ENCODE measurements around the gene ISYNA1.
A peak's percentile ranks its signal among the peaks of the same experiment; 100 is the strongest.

The ISYNA1 gene

DNA sequence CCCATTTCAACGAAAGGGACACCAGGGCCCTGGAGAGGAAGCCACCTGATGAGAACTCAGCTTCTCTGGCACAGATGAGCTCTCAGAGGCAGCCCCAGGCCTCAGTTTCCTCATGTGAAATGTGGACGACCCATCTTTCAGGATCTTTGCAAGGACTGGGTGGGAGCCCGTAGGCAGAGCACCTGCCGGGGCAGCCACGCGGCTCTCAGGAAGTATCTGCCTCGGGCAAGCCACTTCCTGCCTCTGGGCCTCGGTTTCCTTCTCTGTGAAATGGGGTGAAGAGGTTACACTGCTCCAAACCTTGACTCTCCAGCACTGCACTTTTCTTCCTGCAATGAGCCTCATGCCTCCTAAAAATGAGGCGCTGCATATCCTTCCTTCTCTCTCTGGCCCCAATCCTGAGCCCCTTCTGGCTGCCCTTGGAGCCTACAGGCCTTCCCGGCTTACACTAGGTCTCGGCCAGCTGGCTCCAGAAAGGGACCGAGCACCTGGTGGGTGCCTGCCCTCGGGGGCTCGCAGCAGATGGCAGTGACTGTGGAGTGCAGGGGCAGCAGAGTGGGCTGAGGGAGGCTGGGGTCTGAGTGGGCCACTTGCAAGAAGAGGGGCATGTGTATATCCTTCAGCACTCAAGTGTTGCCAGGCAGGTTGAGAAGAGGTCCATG, 15.3 kb downstream of the ISYNA1 start:
- TF ChIP-seq EGR1 (IDR thresholded peaks at IDR 0.05) (no peak), TAF1 (IDR thresholded peaks at IDR 0.05; ENCODE audit: low read depth) (no peak), ZBTB7A (IDR thresholded peaks at IDR 0.05; ENCODE audit: low read depth) (no peak), REST (IDR thresholded peaks at IDR 0.05; ENCODE audit: low read depth) (no peak), CEBPB (IDR thresholded peaks at IDR 0.05) (no peak), MAX (IDR thresholded peaks at IDR 0.05) (no peak), FOXM1 (IDR thresholded peaks at IDR 0.05; ENCODE audit: borderline replicate concordance, low read depth) (no peak)
- TF ChIP-seq, protein P1, sequence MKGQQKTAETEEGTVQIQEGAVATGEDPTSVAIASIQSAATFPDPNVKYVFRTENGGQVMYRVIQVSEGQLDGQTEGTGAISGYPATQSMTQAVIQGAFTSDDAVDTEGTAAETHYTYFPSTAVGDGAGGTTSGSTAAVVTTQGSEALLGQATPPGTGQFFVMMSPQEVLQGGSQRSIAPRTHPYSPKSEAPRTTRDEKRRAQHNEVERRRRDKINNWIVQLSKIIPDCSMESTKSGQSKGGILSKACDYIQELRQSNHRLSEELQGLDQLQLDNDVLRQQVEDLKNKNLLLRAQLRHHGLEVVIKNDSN (IDR thresholded peaks at IDR 0.05), result no peak

GRCh38 chr19:18421371-18421959, 16.5 kb downstream of the ISYNA1 start:
- no peak for TF ChIP-seq RAD21 (IDR thresholded peaks at IDR 0.05; ENCODE audit: low read depth)
- no peak for TF ChIP-seq TCF12 (IDR thresholded peaks at IDR 0.05; ENCODE audit: low read depth)
- no peak for TF ChIP-seq EGR1 (IDR thresholded peaks at IDR 0.05)
- TF ChIP-seq REST (IDR thresholded peaks at IDR 0.05; ENCODE audit: low read depth), result no peak
- no peak for TF ChIP-seq NFIC (IDR thresholded peaks at IDR 0.05)
- TF ChIP-seq MAX (IDR thresholded peaks at IDR 0.05), result no peak
- TF ChIP-seq TAF1 (IDR thresholded peaks at IDR 0.05; ENCODE audit: low read depth), result no peak
- TF ChIP-seq EP300 (IDR thresholded peaks at IDR 0.05; ENCODE audit: borderline replicate concordance), result no peak
- TF ChIP-seq FOXM1 (IDR thresholded peaks at IDR 0.05; ENCODE audit: borderline replicate concordance, low read depth), result no peak
- TF ChIP-seq TEAD4 (IDR thresholded peaks at IDR 0.05), result no peak
- no peak for TF ChIP-seq CEBPB (IDR thresholded peaks at IDR 0.05)
- TF ChIP-seq, protein P1 (IDR thresholded peaks at IDR 0.05), result no peak
- TF ChIP-seq YY1 (IDR thresholded peaks at IDR 0.05; ENCODE audit: low read depth), result no peak

- TF ChIP-seq, protein P1 (IDR thresholded peaks at IDR 0.05), result no peak
- TF ChIP-seq CEBPB (IDR thresholded peaks at IDR 0.05), result no peak
- TF ChIP-seq TCF12 (IDR thresholded peaks at IDR 0.05; ENCODE audit: low read depth), result no peak
- TF ChIP-seq ZBTB7A (IDR thresholded peaks at IDR 0.05; ENCODE audit: low read depth), result no peak
These were observed 17.0 kb downstream of the ISYNA1 start for GRCh38 chr19:18420930-18421329.

DNA sequence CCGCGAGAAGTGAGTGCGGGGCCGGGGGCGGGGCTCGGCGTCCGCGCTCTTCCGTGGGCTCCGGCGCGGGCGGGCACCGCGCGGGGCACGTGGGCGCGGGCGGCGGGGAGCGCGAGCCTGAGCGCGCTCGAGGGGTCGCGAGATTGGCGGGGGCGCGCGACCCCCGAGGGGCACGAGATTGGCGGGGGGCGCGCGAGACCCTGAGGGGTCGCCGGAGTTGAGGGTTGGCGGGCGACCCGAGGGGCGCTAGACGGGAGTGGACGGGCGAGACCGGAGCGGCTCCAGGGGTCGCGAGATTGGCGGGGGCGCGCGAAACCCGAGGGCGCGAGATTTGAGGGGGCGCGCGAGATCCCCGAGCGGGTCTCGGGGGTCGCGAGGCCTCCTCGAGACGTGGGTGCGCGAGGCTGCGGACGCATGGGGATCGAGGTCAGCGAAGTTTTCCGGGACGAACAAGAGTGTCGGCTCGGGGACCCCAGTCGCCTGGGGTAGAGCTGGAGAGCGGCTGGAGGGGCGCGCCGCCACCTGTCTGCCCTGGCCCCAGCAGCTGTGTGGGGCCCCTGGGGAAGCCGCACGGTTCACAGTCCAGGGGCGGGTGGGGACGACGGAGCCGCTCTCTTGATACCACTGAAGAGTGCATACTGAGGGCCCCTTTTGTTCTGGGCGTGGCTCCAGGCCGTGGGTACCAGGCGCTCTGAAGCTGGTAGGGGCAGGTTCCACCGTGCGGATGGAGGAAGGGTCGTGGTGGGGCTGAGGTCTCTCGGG, 18.1 kb downstream of the ISYNA1 start:
- TF ChIP-seq ZBTB7A (IDR thresholded peaks at IDR 0.05; ENCODE audit: low read depth), result peak; percentile 98
- TF ChIP-seq CEBPB (IDR thresholded peaks at IDR 0.05), result no peak
- TF ChIP-seq EP300 (IDR thresholded peaks at IDR 0.05; ENCODE audit: borderline replicate concordance), result no peak
- TF ChIP-seq CREB1 (IDR thresholded peaks at IDR 0.05; ENCODE audit: low read depth), result no peak
- no peak for TF ChIP-seq TEAD4 (IDR thresholded peaks at IDR 0.05)

- TF ChIP-seq TCF12 (IDR thresholded peaks at IDR 0.05; ENCODE audit: low read depth), result 0 out of 2 replicates have a peak, but pooled peaks have one; percentile 42
- TF ChIP-seq, protein P1 (IDR thresholded peaks at IDR 0.05), result no peak
- TF ChIP-seq MAX (IDR thresholded peaks at IDR 0.05), result peak; percentile 57; the same call in 1 of the 2 replicates
- TF ChIP-seq NFIC (IDR thresholded peaks at IDR 0.05), result no peak
- no peak for TF ChIP-seq CEBPB (IDR thresholded peaks at IDR 0.05)
- peak; percentile 87 for TF ChIP-seq EP300 (IDR thresholded peaks at IDR 0.05; ENCODE audit: borderline replicate concordance)
- TF ChIP-seq FOXM1 (IDR thresholded peaks at IDR 0.05; ENCODE audit: borderline replicate concordance, low read depth), result no peak
- TF ChIP-seq REST (IDR thresholded peaks at IDR 0.05; ENCODE audit: low read depth), result no peak
- TF ChIP-seq YY1 (IDR thresholded peaks at IDR 0.05; ENCODE audit: low read depth), result peak; percentile 17; the same call in 1 of the 2 replicates
- TF ChIP-seq CREB1 (IDR thresholded peaks at IDR 0.05; ENCODE audit: low read depth), result no peak
- TF ChIP-seq RAD21 (IDR thresholded peaks at IDR 0.05; ENCODE audit: low read depth), result peak; percentile 9; the same call in 1 of the 2 replicates
- TF ChIP-seq EGR1 (IDR thresholded peaks at IDR 0.05), result 0 out of 2 replicates have a peak, but pooled peaks have one; percentile 37
- no peak for TF ChIP-seq ZBTB7A (IDR thresholded peaks at IDR 0.05; ENCODE audit: low read depth)
- peak; percentile 61; the same call in 1 of the 2 replicates for TF ChIP-seq TAF1 (IDR thresholded peaks at IDR 0.05; ENCODE audit: low read depth)
- no peak for TF ChIP-seq TEAD4 (IDR thresholded peaks at IDR 0.05)
These were observed 18.7 kb downstream of the ISYNA1 start, which contains the start of gene SSBP4 for GRCh38 chr19:18419195-18419698. Gene SSBP4 (plus strand): TSS chr19:18419398. CDS start chr19:18419649, 251 bp downstream.
